Loucy (cell line): Measurements from ENCODE around the gene KLK1.

Experiments
- EZH2phosphoT487 ChIP-seq: fragments of 200-600 bp; IDR thresholded peaks from 2 replicates; pipeline ENCODE4 v1.6.1; 2018; ENCODE audit warnings: antibody characterized with exemption, mild to moderate bottlenecking, moderate library complexity, borderline replicate concordance
- TF ChIP-seq, protein P1 (sequence below): fragments of 200-600 bp; sonication (generic); conservative IDR thresholded peaks from 2 replicates; pipeline ENCODE4 v1.5.1; 2014; ENCODE audit warnings: mild to moderate bottlenecking, antibody characterized with exemption, low read length

DNA sequence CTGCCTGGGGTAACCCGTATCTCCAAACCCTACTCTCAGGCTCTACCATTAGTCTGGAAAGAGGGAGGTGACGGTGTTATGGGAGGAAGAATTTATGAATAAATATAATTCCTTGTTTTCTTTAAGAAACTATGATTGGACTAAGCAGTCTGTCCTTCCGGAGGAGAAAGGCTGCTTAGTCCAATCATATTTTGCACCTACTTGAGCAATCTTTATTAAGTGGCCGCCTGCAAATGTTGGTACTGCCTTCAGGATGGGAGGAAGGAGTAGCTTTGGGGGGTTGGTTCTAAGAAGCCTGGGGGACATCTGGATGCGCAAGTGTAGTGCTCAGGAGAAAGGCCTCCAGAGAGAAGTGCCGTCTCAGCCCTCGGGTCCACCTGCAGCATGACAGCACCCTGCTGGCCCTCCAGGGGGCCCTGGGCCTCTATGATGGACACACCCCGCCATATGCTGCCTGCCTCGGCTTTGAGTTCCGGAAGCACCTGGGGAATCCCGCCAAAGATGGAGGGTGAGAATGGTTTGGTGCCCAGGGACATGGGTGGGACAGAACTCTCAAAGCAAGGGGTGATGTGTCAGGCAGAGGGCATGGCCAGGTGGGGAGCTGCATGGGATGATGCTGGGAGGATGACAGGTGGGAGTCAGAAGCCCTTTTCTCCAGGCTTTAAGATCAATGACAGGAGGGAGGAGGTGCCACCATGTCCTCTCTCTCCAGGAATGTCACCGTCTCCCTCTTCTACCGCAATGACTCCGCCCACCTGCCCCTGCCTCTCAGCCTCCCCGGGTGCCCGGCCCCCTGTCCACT is 29.3 kb downstream of the KLK1 start:
- TF ChIP-seq, protein P1, sequence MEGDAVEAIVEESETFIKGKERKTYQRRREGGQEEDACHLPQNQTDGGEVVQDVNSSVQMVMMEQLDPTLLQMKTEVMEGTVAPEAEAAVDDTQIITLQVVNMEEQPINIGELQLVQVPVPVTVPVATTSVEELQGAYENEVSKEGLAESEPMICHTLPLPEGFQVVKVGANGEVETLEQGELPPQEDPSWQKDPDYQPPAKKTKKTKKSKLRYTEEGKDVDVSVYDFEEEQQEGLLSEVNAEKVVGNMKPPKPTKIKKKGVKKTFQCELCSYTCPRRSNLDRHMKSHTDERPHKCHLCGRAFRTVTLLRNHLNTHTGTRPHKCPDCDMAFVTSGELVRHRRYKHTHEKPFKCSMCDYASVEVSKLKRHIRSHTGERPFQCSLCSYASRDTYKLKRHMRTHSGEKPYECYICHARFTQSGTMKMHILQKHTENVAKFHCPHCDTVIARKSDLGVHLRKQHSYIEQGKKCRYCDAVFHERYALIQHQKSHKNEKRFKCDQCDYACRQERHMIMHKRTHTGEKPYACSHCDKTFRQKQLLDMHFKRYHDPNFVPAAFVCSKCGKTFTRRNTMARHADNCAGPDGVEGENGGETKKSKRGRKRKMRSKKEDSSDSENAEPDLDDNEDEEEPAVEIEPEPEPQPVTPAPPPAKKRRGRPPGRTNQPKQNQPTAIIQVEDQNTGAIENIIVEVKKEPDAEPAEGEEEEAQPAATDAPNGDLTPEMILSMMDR, result no peak
- TF ChIP-seq EZH2phosphoT487, result no peak
